ENCODE measurements around the gene BEAN1.

DNA sequence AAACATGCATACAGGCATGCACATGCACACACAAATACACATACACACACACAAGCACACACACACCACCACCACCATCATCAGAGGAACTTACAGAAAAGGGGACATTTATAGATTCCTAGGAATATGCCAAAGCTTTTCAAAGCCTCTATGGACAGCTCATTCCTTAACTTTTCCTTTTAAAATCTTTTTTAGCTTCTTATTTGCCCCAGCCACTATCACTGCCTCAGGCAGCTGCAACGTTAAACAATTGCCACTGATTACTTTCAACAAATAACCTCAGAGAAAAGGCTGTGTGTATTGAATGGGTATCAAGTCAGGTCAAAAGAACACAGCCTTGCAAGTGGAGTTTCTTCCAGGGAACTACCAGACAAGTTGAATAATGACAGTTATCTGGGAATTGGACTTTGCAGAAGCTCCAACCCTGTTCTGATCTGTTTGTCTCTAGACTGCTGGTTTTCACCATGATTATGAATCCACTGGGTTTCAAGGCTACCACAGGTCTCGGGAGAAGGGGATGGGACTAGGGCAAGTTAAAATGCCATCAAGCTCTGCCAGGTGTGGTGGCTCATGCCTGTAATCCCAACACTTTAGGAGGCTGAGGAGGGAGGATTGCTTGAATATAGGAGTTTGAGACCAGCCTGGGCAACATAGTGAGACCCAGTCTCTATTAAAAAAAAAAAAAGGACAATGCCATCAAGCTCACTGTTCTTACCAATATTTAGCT is 21.9 kb upstream of the BEAN1 start:
- TF ChIP-seq, protein P1, sequence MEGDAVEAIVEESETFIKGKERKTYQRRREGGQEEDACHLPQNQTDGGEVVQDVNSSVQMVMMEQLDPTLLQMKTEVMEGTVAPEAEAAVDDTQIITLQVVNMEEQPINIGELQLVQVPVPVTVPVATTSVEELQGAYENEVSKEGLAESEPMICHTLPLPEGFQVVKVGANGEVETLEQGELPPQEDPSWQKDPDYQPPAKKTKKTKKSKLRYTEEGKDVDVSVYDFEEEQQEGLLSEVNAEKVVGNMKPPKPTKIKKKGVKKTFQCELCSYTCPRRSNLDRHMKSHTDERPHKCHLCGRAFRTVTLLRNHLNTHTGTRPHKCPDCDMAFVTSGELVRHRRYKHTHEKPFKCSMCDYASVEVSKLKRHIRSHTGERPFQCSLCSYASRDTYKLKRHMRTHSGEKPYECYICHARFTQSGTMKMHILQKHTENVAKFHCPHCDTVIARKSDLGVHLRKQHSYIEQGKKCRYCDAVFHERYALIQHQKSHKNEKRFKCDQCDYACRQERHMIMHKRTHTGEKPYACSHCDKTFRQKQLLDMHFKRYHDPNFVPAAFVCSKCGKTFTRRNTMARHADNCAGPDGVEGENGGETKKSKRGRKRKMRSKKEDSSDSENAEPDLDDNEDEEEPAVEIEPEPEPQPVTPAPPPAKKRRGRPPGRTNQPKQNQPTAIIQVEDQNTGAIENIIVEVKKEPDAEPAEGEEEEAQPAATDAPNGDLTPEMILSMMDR (IDR thresholded peaks at IDR 0.05): no peak
- TF ChIP-seq POLR2A (IDR thresholded peaks at IDR 0.05) (no peak), EP300 (IDR thresholded peaks at IDR 0.05) (no peak)
